Right renal pelvis (tissue), 4 donors: ENCODE measurements around the gene ANKRD6. TPM values are rescaled to one million over a fixed set of nuclear protein-coding genes. Genes with fewer than 3 reads are reported as not detected.

Source experiments
- DNase-seq, 4 donors: peaks; one replicate each; pipeline ENCODE4 v3.0.0-alpha.2; 2013; ENCODE audit warnings: low read depth in 4 of 4, low spot score in 3 of 4, missing footprints in 1 of 4
- polyA plus RNA-seq, 4 donors: library from polyadenylated mRNA; unstranded; fragments of 120-200 nt; gene quantifications; one replicate each; pipeline ENCODE4 v1.2.1, GENCODE V29; 2013; ENCODE audit not compliant: insufficient read length in 4 of 4

The ANKRD6 gene
- polyA plus RNA-seq, 4 donors, result 20.0 to 27.6 (median 24.1) TPM

- no peak for DNase-seq
These were observed 249.1 kb downstream of the ANKRD6 start for GRCh38 chr6:89681983-89682564.

- no peak for DNase-seq
These were observed 250.0 kb downstream of the ANKRD6 start for GRCh38 chr6:89682991-89683390.

Other genes with a start within 250 kb of the ANKRD6 start
- 1 to 10 TPM; 1.3 to 2.9 (median 2.4) TPM for gene GABRR1, start 215.8 kb upstream of the ANKRD6 start, polyA plus RNA-seq
- gene GABRR2, start 117.9 kb upstream of the ANKRD6 start, polyA plus RNA-seq, result 1 to 10 TPM; 1.1 to 2.3 (median 1.4) TPM
- 10 to 100 TPM; 54.8 to 69.7 (median 67.4) TPM for gene UBE2J1, start 80.4 kb upstream of the ANKRD6 start, polyA plus RNA-seq
- gene RRAGD, start 20.9 kb upstream of the ANKRD6 start, polyA plus RNA-seq, result 10 to 100 TPM; 30.8 to 43.0 (median 36.1) TPM
- gene LYRM2, start 205.6 kb downstream of the ANKRD6 start, polyA plus RNA-seq, result 10 to 100 TPM; 41.7 to 58.3 (median 54.4) TPM